ENCODE measurements around the gene NFIB. TPM values are rescaled to one million over a fixed set of nuclear protein-coding genes. Genes with fewer than 3 reads are reported as not detected.

NFIB gene
- polyA plus RNA-seq, 3 donors: not detected

GRCh38 chr9:14084867-14085266, 229.1 kb downstream of the NFIB start:
- Mint-ChIP-seq H3K9me3 (peaks cover 0 to 2% (median 0%) of the 10 kb centered on the region in 7 donors), H3K27ac (no peak overlapping the region), H3K36me3 (no peaks in the 10 kb centered on the region), H3K4me1 (no peaks in the 10 kb centered on the region), H3K27me3 (ENCODE audit: low read depth in 3 of 3) (peaks cover 0 to 3% (median 1%) of the 10 kb centered on the region in 3 donors), H3K4me3 (no peak overlapping the region)
- intact Hi-C loops (cut with micrococcal nuclease): no loop called here
- no peak for TF ChIP-seq CTCF (IDR thresholded peaks at IDR 0.05)
- Histone ChIP-seq H3K27ac (ENCODE audit: low read depth in 1 of 2, low read length in 2 of 2) (no peak overlapping the region), H3K4me3 (replicated peaks in 1 of 3; ENCODE audit: low read depth in 2 of 3, low read length in 3 of 3) (no peak overlapping the region), H3K9me3 (replicated peaks in 1 of 2; ENCODE audit: control insufficient read depth in 1 of 2, insufficient read depth in 1 of 2, low read length in 2 of 2) (no peaks in the 10 kb centered on the region), H3K4me1 (ENCODE audit: control insufficient read depth in 1 of 2, insufficient read depth in 2 of 2, low read length in 2 of 2) (no peaks in the 10 kb centered on the region), H3K36me3 (replicated peaks in 1 of 2; ENCODE audit: control insufficient read depth in 1 of 2, insufficient read depth in 2 of 2, low read length in 2 of 2) (no peaks in the 10 kb centered on the region), H4K20me1 (ENCODE audit: insufficient read depth, low read length) (no peaks in the 10 kb centered on the region), H3K4me2 (replicated peaks; ENCODE audit: extremely low read depth, low read length, poor library complexity, severe bottlenecking) (no peak overlapping the region), H3K27me3 (ENCODE audit: control insufficient read depth in 2 of 2, insufficient read depth in 2 of 2, low read length in 2 of 2) (no peaks in the 10 kb centered on the region), H3K9ac (ENCODE audit: insufficient read depth, low read length, poor library complexity, severe bottlenecking) (no peak overlapping the region), H2AFZ (ENCODE audit: insufficient read depth, low read depth, low read length, poor library complexity, severe bottlenecking) (no peak overlapping the region), H3K79me2 (ENCODE audit: insufficient read depth, low read length) (no peaks in the 10 kb centered on the region)
- DNase-seq: no peak
- WGBS (ENCODE audit: insufficient coverage): 92% methylated on average over 1 of the region's 3 CpGs

- WGBS (ENCODE audit: insufficient coverage): 100% methylated on average over 1 of the region's 1 CpG
- no peaks in the 10 kb centered on the region for H3K79me2 ChIP-seq (ENCODE audit: insufficient read depth, low read length)
- H3K4me2 ChIP-seq (replicated peaks; ENCODE audit: extremely low read depth, low read length, poor library complexity, severe bottlenecking): no peak overlapping the region
- no peak overlapping the region for H3K27ac ChIP-seq (ENCODE audit: low read depth in 1 of 2, low read length in 2 of 2)
- no peak overlapping the region for H3K4me3 ChIP-seq (replicated peaks in 1 of 3; ENCODE audit: low read depth in 2 of 3, low read length in 3 of 3)
- no peaks in the 10 kb centered on the region for H3K36me3 ChIP-seq (replicated peaks in 1 of 2; ENCODE audit: control insufficient read depth in 1 of 2, insufficient read depth in 2 of 2, low read length in 2 of 2)
- H3K4me1 ChIP-seq (ENCODE audit: control insufficient read depth in 1 of 2, insufficient read depth in 2 of 2, low read length in 2 of 2): no peaks in the 10 kb centered on the region
- H2AFZ ChIP-seq (ENCODE audit: insufficient read depth, low read depth, low read length, poor library complexity, severe bottlenecking): no peak overlapping the region
- no peak overlapping the region for H3K27ac Mint-ChIP-seq
- intact Hi-C loops (cut with micrococcal nuclease): no loop called here
- H3K9me3 Mint-ChIP-seq: peaks cover 0 to 1% (median 0%) of the 10 kb centered on the region in 7 donors
- H3K27me3 Mint-ChIP-seq (ENCODE audit: low read depth in 3 of 3): peaks cover 0 to 3% (median 1%) of the 10 kb centered on the region in 3 donors
- no peak for DNase-seq
- H4K20me1 ChIP-seq (ENCODE audit: insufficient read depth, low read length): no peaks in the 10 kb centered on the region
- H3K4me1 Mint-ChIP-seq: no peaks in the 10 kb centered on the region
- H3K27me3 ChIP-seq (ENCODE audit: control insufficient read depth in 2 of 2, insufficient read depth in 2 of 2, low read length in 2 of 2): no peaks in the 10 kb centered on the region
- no peak for TF ChIP-seq CTCF (IDR thresholded peaks at IDR 0.05)
- no peak overlapping the region for H3K9ac ChIP-seq (ENCODE audit: insufficient read depth, low read length, poor library complexity, severe bottlenecking)
- H3K9me3 ChIP-seq (replicated peaks in 1 of 2; ENCODE audit: control insufficient read depth in 1 of 2, insufficient read depth in 1 of 2, low read length in 2 of 2): no peaks in the 10 kb centered on the region
- no peaks in the 10 kb centered on the region for H3K36me3 Mint-ChIP-seq
- no peak overlapping the region for H3K4me3 Mint-ChIP-seq
Measured at GRCh38 chr9:14083366-14083765, 230.6 kb downstream of the NFIB start.

All from CD14-positive monocyte (primary cell).